GM21619 (cell line): Measurements from ENCODE around the gene CCDC60.
"Not testable (repeated sequence)": the region's sequence is repeated elsewhere in the genome, so short reads cannot be mapped to it uniquely, and the experiment has no call there.

ENCODE experiments used
- ATAC-seq: cut with Tn5 transposase; IDR thresholded peaks from one replicate; pipeline ENCODE4 v1.9.1; 2021; ENCODE audit not compliant: unreplicated experiment

CCDC60 gene

GRCh38 chr12:119338593-119339363 is 4.2 kb downstream of the CCDC60 start:
- ATAC-seq = no peak

GRCh38 chr12:119340578-119340977 is 6.0 kb downstream of the CCDC60 start:
- no peak for ATAC-seq

- ATAC-seq = no peak
Measured at GRCh38 chr12:119341020-119341419, 6.5 kb downstream of the CCDC60 start.

GRCh38 chr12:119341988-119342387 is 7.5 kb downstream of the CCDC60 start:
- no peak for ATAC-seq

GRCh38 chr12:119343130-119343529 is 8.6 kb downstream of the CCDC60 start:
- ATAC-seq = no peak

GRCh38 chr12:119354172-119354571 is 19.6 kb downstream of the CCDC60 start:
- no peak for ATAC-seq

GRCh38 chr12:119360366-119360765 is 25.8 kb downstream of the CCDC60 start:
- not testable (repeated sequence) for ATAC-seq

GRCh38 chr12:119363037-119363436 is 28.5 kb downstream of the CCDC60 start:
- no peak for ATAC-seq

GRCh38 chr12:119363490-119363889 is 29.0 kb downstream of the CCDC60 start:
- no peak for ATAC-seq

- ATAC-seq = no peak
Measured at GRCh38 chr12:119365451-119365850, 30.9 kb downstream of the CCDC60 start.

- ATAC-seq = no peak
Measured at GRCh38 chr12:119366007-119366406, 31.5 kb downstream of the CCDC60 start.

GRCh38 chr12:119369161-119369560 is 34.6 kb downstream of the CCDC60 start:
- ATAC-seq = no peak

- no peak for ATAC-seq
Measured at GRCh38 chr12:119369907-119370546, 35.5 kb downstream of the CCDC60 start.

GRCh38 chr12:119372540-119372939 is 38.0 kb downstream of the CCDC60 start:
- ATAC-seq = no peak

GRCh38 chr12:119373001-119373400 is 38.5 kb downstream of the CCDC60 start:
- no peak for ATAC-seq

- ATAC-seq = no peak
Measured at GRCh38 chr12:119373666-119374065, 39.1 kb downstream of the CCDC60 start.

GRCh38 chr12:119374635-119375034 is 40.1 kb downstream of the CCDC60 start:
- ATAC-seq = no peak

- ATAC-seq = peak; percentile 71
Measured at GRCh38 chr12:119375075-119375882, 40.8 kb downstream of the CCDC60 start.

GRCh38 chr12:119375883-119376190 is 41.3 kb downstream of the CCDC60 start:
- no peak for ATAC-seq

- ATAC-seq = no peak
Measured at GRCh38 chr12:119378903-119379302, 44.4 kb downstream of the CCDC60 start.

GRCh38 chr12:119381471-119382235 is 47.1 kb downstream of the CCDC60 start:
- no peak for ATAC-seq
